Kidney epithelial cell (primary cell): ENCODE results near the gene PHACTR3. TPM values are rescaled to one million over a fixed set of nuclear protein-coding genes. Genes with fewer than 3 reads are reported as not detected.

Source experiments
- DNase-seq: peaks from one replicate; pipeline ENCODE4 v3.0.0-alpha.2; 2010; ENCODE audit warnings: low read depth
- H3K27me3 ChIP-seq: 2 replicates; pipeline ENCODE4 v1.6.0; 2011; ENCODE audit warnings: low read length; ENCODE audit not compliant: control insufficient read depth, insufficient read depth
- H3K36me3 ChIP-seq: 2 replicates; pipeline ENCODE4 v1.5.1; 2011; ENCODE audit warnings: low read length; ENCODE audit not compliant: control insufficient read depth, insufficient read depth
- H3K4me3 ChIP-seq: 2 replicates; pipeline ENCODE4 v1.5.1; 2011; ENCODE audit warnings: low read depth, mild to moderate bottlenecking, control low read depth, low read length
- CTCF ChIP-seq: IDR thresholded peaks from 2 replicates; pipeline ENCODE4 v1.5.1; 2011; ENCODE audit warnings: mild to moderate bottlenecking, moderate library complexity, low read length, control low read depth, inconsistent platforms; ENCODE audit not compliant: insufficient read depth, poor library complexity, severe bottlenecking
- total RNA-seq: library from RNA; depleted of rRNA; stranded (reverse); fragments of >200 nt; gene quantifications from 2 replicates; pipeline ENCODE4 v1.2.3, GENCODE V29; 2015

The PHACTR3 gene
- total RNA-seq, 1 donor from 2014 or later, result not detected

- DNase-seq, result no peak
- no peaks in the 10 kb centered on the region for H3K36me3 ChIP-seq
- TF ChIP-seq CTCF, result no peak
- no peak overlapping the region for H3K4me3 ChIP-seq
- H3K27me3 ChIP-seq, result no peaks in the 10 kb centered on the region
These were observed 32.5 kb downstream of the PHACTR3 start for GRCh38 chr20:59636766-59637370.

GRCh38 chr20:59640267-59640666, 35.9 kb downstream of the PHACTR3 start:
- Histone ChIP-seq H3K36me3 (no peaks in the 10 kb centered on the region), H3K4me3 (no peak overlapping the region), H3K27me3 (no peaks in the 10 kb centered on the region)
- no peak for DNase-seq
- no peak for TF ChIP-seq CTCF

- H3K36me3 ChIP-seq, result no peaks in the 10 kb centered on the region
- no peak for TF ChIP-seq CTCF
These were observed 39.3 kb downstream of the PHACTR3 start for GRCh38 chr20:59643615-59644061.

GRCh38 chr20:59644371-59644939, 40.1 kb downstream of the PHACTR3 start:
- H3K4me3 ChIP-seq, result no peak overlapping the region
- H3K36me3 ChIP-seq, result no peaks in the 10 kb centered on the region
- H3K27me3 ChIP-seq, result no peaks in the 10 kb centered on the region
- DNase-seq, result no peak
- no peak for TF ChIP-seq CTCF

More at GRCh38 chr20:59643615-59644061, 39.3 kb downstream of the PHACTR3 start:
- DNase-seq, result no peak
- Histone ChIP-seq H3K27me3 (no peaks in the 10 kb centered on the region), H3K4me3 (no peak overlapping the region)

GRCh38 chr20:59645271-59645670, 40.9 kb downstream of the PHACTR3 start:
- Histone ChIP-seq H3K27me3 (no peaks in the 10 kb centered on the region), H3K4me3 (no peak overlapping the region), H3K36me3 (no peaks in the 10 kb centered on the region)
- TF ChIP-seq CTCF, result no peak
- DNase-seq, result no peak

GRCh38 chr20:59645761-59646171, 41.4 kb downstream of the PHACTR3 start:
- no peak for DNase-seq
- Histone ChIP-seq H3K27me3 (no peaks in the 10 kb centered on the region), H3K4me3 (no peak overlapping the region), H3K36me3 (no peaks in the 10 kb centered on the region)
- peak; percentile 9 for TF ChIP-seq CTCF
